SU-DHL-6 (cell line): ENCODE results near the gene PICK1.

ENCODE experiments used
- CTCF ChIP-seq: fragments of 200-600 bp; sonication (generic); IDR thresholded peaks from one replicate; pipeline ENCODE4 v1.5.1; 2017; ENCODE audit warnings: antibody characterized with exemption, mild to moderate bottlenecking, low read length, moderate library complexity; ENCODE audit not compliant: insufficient read depth, poor library complexity, severe bottlenecking
- EZH2phosphoT487 ChIP-seq: fragments of 200-600 bp; sonication (generic), shearing (Covaris generic); conservative IDR thresholded peaks from 2 replicates; pipeline ENCODE4 v1.6.1; 2018; ENCODE audit warnings: mild to moderate bottlenecking, antibody characterized with exemption, low read length, moderate library complexity, mixed read lengths

GRCh38 chr22:38034278-38034882, 22.8 kb upstream of the PICK1 start:
- no peak for TF ChIP-seq CTCF
- TF ChIP-seq EZH2phosphoT487, result no peak
